ENCODE measurements around the gene THRAP3.

THRAP3 gene

GRCh38 chr1:36327421-36328087 lies 103.3 kb downstream of the THRAP3 start:
- Mint-ChIP-seq H3K36me3 (ENCODE audit: low read depth) (no peaks in the 10 kb centered on the region), H3K9me3 (no peaks in the 10 kb centered on the region), H3K4me1 (peaks cover 18% of the 10 kb centered on the region), H3K27me3 (peaks cover 9% of the 10 kb centered on the region), H3K27ac (no peak overlapping the region), H3K4me3 (no peak overlapping the region)
- DNase-seq: no peak
- ATAC-seq: peak; percentile 29

GRCh38 chr1:36328088-36328480 lies 103.8 kb downstream of the THRAP3 start:
- Mint-ChIP-seq H3K4me1 (peaks cover 16% of the 10 kb centered on the region), H3K27ac (no peak overlapping the region), H3K4me3 (no peak overlapping the region), H3K27me3 (peaks cover 9% of the 10 kb centered on the region), H3K36me3 (ENCODE audit: low read depth) (no peaks in the 10 kb centered on the region), H3K9me3 (no peaks in the 10 kb centered on the region)
- ATAC-seq (no peak), DNase-seq (no peak)

GRCh38 chr1:36328713-36329112 lies 104.5 kb downstream of the THRAP3 start:
- ATAC-seq (no peak), DNase-seq (no peak)
- Mint-ChIP-seq H3K36me3 (ENCODE audit: low read depth) (no peaks in the 10 kb centered on the region), H3K9me3 (no peaks in the 10 kb centered on the region), H3K27ac (no peak overlapping the region), H3K4me3 (no peak overlapping the region), H3K4me1 (peaks cover 15% of the 10 kb centered on the region), H3K27me3 (peaks cover 9% of the 10 kb centered on the region)

- Mint-ChIP-seq H3K36me3 (ENCODE audit: low read depth) (no peaks in the 10 kb centered on the region), H3K27me3 (peaks cover 6% of the 10 kb centered on the region), H3K9me3 (no peaks in the 10 kb centered on the region), H3K27ac (no peak overlapping the region), H3K4me3 (no peak overlapping the region), H3K4me1 (peaks cover 5% of the 10 kb centered on the region)
- DNase-seq: no peak
- no peak for ATAC-seq
These were observed 105.6 kb downstream of the THRAP3 start for GRCh38 chr1:36329817-36330216.

- DNase-seq: no peak
These were observed 106.7 kb downstream of the THRAP3 start for GRCh38 chr1:36330940-36331339.

GRCh38 chr1:36337830-36338229 lies 113.6 kb downstream of the THRAP3 start:
- no peak overlapping the region for H3K4me3 Mint-ChIP-seq
- DNase-seq: no peak
- H3K27me3 Mint-ChIP-seq: no peaks in the 10 kb centered on the region
- H3K27ac Mint-ChIP-seq: no peak overlapping the region
- no peaks in the 10 kb centered on the region for H3K36me3 Mint-ChIP-seq (ENCODE audit: low read depth)
- no peaks in the 10 kb centered on the region for H3K9me3 Mint-ChIP-seq
- ATAC-seq: no peak
- H3K4me1 Mint-ChIP-seq: no peaks in the 10 kb centered on the region

More at GRCh38 chr1:36330940-36331339, 106.7 kb downstream of the THRAP3 start:
- H3K27ac Mint-ChIP-seq: no peak overlapping the region
- no peak overlapping the region for H3K4me3 Mint-ChIP-seq
- no peaks in the 10 kb centered on the region for H3K36me3 Mint-ChIP-seq (ENCODE audit: low read depth)
- no peaks in the 10 kb centered on the region for H3K9me3 Mint-ChIP-seq
- ATAC-seq: no peak
- peaks cover 2% of the 10 kb centered on the region for H3K27me3 Mint-ChIP-seq
- H3K4me1 Mint-ChIP-seq: peaks cover 5% of the 10 kb centered on the region

GRCh38 chr1:36339215-36339614 lies 115.0 kb downstream of the THRAP3 start:
- ATAC-seq: no peak
- no peak for DNase-seq
- Mint-ChIP-seq H3K27me3 (no peaks in the 10 kb centered on the region), H3K27ac (no peak overlapping the region), H3K36me3 (ENCODE audit: low read depth) (no peaks in the 10 kb centered on the region), H3K4me1 (no peaks in the 10 kb centered on the region), H3K4me3 (no peak overlapping the region), H3K9me3 (no peaks in the 10 kb centered on the region)

- H3K36me3 Mint-ChIP-seq (ENCODE audit: low read depth): no peaks in the 10 kb centered on the region
- no peaks in the 10 kb centered on the region for H3K4me1 Mint-ChIP-seq
- no peak overlapping the region for H3K4me3 Mint-ChIP-seq
- no peak for ATAC-seq
- DNase-seq: no peak
- H3K9me3 Mint-ChIP-seq: no peaks in the 10 kb centered on the region
- H3K27ac Mint-ChIP-seq: no peak overlapping the region
- no peaks in the 10 kb centered on the region for H3K27me3 Mint-ChIP-seq
These were observed 115.4 kb downstream of the THRAP3 start for GRCh38 chr1:36339615-36340014.

- ATAC-seq (no peak), DNase-seq (no peak)
- H3K4me1 Mint-ChIP-seq: no peaks in the 10 kb centered on the region
- H3K9me3 Mint-ChIP-seq: no peaks in the 10 kb centered on the region
- H3K36me3 Mint-ChIP-seq (ENCODE audit: low read depth): peaks cover 3% of the 10 kb centered on the region
- H3K27ac Mint-ChIP-seq: no peak overlapping the region
- H3K27me3 Mint-ChIP-seq: no peaks in the 10 kb centered on the region
- no peak overlapping the region for H3K4me3 Mint-ChIP-seq
These were observed 117.5 kb downstream of the THRAP3 start for GRCh38 chr1:36341626-36342320.

- peak; percentile 57 for ATAC-seq
- H3K27me3 Mint-ChIP-seq: no peaks in the 10 kb centered on the region
- no peaks in the 10 kb centered on the region for H3K9me3 Mint-ChIP-seq
- peak; percentile 63 for DNase-seq
- H3K4me3 Mint-ChIP-seq: no peak overlapping the region
- H3K27ac Mint-ChIP-seq: no peak overlapping the region
- H3K4me1 Mint-ChIP-seq: no peaks in the 10 kb centered on the region
- H3K36me3 Mint-ChIP-seq (ENCODE audit: low read depth): peaks cover 9% of the 10 kb centered on the region
These were observed 118.4 kb downstream of the THRAP3 start for GRCh38 chr1:36342426-36343185.

- H3K27me3 Mint-ChIP-seq: no peaks in the 10 kb centered on the region
These were observed 119.6 kb downstream of the THRAP3 start for GRCh38 chr1:36343651-36344394.

GRCh38 chr1:36344395-36344680 lies 120.1 kb downstream of the THRAP3 start:
- H3K4me3 Mint-ChIP-seq: no peak overlapping the region
- no peak overlapping the region for H3K27ac Mint-ChIP-seq
- H3K27me3 Mint-ChIP-seq: no peaks in the 10 kb centered on the region
- no peak for ATAC-seq
- no peak for DNase-seq
- H3K9me3 Mint-ChIP-seq: no peaks in the 10 kb centered on the region
- H3K4me1 Mint-ChIP-seq: peaks cover 4% of the 10 kb centered on the region
- H3K36me3 Mint-ChIP-seq (ENCODE audit: low read depth): peaks cover 17% of the 10 kb centered on the region

More at GRCh38 chr1:36343651-36344394, 119.6 kb downstream of the THRAP3 start:
- H3K36me3 Mint-ChIP-seq (ENCODE audit: low read depth): peaks cover 17% of the 10 kb centered on the region
- H3K4me3 Mint-ChIP-seq: no peak overlapping the region
- no peaks in the 10 kb centered on the region for H3K9me3 Mint-ChIP-seq
- no peak overlapping the region for H3K27ac Mint-ChIP-seq
- DNase-seq: no peak
- no peak for ATAC-seq
- H3K4me1 Mint-ChIP-seq: no peaks in the 10 kb centered on the region

- Mint-ChIP-seq H3K4me1 (peaks cover 10% of the 10 kb centered on the region), H3K27me3 (no peaks in the 10 kb centered on the region), H3K27ac (no peak overlapping the region), H3K36me3 (ENCODE audit: low read depth) (peaks cover 18% of the 10 kb centered on the region), H3K4me3 (no peak overlapping the region), H3K9me3 (no peaks in the 10 kb centered on the region)
- DNase-seq (no peak), ATAC-seq (no peak)
These were observed 121.1 kb downstream of the THRAP3 start for GRCh38 chr1:36345353-36345752.

GRCh38 chr1:36346741-36347370 lies 122.6 kb downstream of the THRAP3 start:
- no peak for ATAC-seq
- Mint-ChIP-seq H3K27ac (no peak overlapping the region), H3K36me3 (ENCODE audit: low read depth) (peaks cover 20% of the 10 kb centered on the region)

More at GRCh38 chr1:36346741-36347370, 122.6 kb downstream of the THRAP3 start:
- no peak for DNase-seq
- H3K4me3 Mint-ChIP-seq: no peak overlapping the region
- peaks cover 25% of the 10 kb centered on the region for H3K4me1 Mint-ChIP-seq
- H3K9me3 Mint-ChIP-seq: no peaks in the 10 kb centered on the region
- no peaks in the 10 kb centered on the region for H3K27me3 Mint-ChIP-seq
